Measurements from ENCODE around the gene MZB1.
"Not testable (repeated sequence)": the region's sequence is repeated elsewhere in the genome, so short reads cannot be mapped to it uniquely, and the experiment has no call there.

The MZB1 gene

GRCh38 chr5:139391570-139392323 is 2.0 kb upstream of the MZB1 start:
- DNase-seq = no peak

DNA sequence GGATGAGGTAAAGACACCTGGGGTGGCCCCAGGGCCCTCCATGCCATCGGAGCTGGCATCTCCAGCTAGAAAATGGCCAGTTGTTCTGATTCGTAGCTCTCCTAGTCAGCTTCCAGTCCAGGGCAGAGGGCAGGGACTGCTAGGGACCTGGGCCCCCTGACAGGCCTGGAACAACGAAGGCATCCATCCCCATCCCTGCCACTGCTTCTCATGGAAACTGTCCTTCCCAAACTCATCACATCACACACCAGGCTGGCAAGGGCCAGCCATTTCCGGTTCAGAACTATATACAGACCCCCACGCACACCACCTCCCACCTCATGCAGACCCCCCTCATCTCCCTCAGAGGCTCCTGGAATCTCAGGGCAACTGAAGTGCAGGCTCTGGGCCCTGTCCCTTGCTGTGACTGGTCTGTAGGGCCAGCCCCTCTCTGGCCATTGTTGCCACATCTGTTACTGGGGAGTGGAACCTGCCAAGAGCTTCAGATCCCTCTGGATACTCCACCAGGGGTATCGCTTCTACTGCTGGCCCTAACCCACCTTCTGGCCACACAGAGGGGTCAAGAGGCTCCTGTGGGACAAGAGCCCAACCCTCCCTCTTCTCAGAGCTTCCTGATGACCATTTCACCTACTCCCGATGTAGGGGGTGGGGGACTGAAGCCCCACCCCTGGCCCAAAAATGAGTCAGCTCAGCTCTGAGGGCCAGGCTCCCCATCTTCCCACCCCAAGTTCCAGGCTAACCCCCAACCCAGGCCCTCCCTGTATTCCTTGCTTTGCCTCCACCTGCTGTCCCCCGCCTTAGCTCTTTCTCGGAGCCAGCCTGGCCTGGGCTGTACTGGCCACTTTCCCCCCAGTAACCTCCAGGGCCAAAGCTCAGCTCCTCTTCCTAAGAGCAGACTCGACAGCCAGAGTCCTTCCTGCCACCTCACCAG is 1.2 kb upstream of the MZB1 start:
- DNase-seq = no peak

DNA sequence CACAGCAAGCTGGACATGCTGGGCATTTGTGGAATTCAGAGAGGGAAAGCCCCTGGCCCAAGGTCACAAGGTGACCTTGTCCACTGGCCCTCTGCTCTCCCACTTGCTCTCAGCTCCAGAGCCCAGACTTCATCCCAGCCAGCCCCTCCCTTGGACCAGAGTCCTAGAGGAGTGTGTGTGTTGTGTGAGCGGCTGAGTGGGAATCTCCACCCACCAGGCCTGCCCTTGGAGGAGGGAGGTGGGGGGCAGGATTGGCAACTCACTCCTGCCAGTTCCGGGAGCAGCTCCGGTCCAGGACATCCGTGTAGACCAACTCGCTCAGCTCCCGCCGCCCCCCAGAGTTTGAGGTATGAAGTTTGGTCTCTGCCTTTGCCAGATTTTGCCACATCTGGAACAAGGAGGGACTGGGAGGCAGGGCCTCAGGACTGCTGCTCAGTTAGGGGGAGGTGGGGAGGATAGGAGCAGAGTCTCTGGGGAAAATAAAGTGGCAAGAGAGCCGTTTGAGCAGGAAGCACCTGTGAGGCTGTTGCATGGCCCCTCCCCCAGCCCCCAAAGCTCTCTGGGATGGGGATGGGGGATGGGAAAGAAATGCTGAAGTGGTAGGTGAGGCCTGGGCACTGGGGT is 1.4 kb downstream of the MZB1 start:
- DNase-seq = peak; percentile 28

GRCh38 chr5:139387611-139388197 is 2.0 kb downstream of the MZB1 start:
- no peak for DNase-seq

GRCh38 chr5:139386956-139387355 is 2.8 kb downstream of the MZB1 start:
- DNase-seq = not testable (repeated sequence)

DNA sequence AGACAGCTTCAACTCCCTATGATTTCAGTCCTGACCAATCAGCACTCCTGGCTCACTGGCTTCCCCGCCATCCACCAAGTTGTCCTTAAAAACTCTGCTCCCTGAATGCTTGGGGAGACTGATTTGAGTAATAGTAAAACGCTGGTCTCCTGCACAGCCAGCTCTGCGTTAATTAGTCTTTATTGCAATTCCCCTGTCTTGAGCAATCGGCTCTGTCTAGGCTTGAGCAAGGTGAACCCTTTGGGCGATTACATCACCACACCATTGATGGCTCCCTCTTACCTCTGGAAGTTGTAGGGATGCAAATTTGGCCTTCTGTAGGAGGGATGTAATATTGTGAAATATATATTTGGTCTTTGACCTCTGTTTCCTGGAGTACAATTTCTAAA is 3.7 kb downstream of the MZB1 start:
- DNase-seq = no peak

DNA sequence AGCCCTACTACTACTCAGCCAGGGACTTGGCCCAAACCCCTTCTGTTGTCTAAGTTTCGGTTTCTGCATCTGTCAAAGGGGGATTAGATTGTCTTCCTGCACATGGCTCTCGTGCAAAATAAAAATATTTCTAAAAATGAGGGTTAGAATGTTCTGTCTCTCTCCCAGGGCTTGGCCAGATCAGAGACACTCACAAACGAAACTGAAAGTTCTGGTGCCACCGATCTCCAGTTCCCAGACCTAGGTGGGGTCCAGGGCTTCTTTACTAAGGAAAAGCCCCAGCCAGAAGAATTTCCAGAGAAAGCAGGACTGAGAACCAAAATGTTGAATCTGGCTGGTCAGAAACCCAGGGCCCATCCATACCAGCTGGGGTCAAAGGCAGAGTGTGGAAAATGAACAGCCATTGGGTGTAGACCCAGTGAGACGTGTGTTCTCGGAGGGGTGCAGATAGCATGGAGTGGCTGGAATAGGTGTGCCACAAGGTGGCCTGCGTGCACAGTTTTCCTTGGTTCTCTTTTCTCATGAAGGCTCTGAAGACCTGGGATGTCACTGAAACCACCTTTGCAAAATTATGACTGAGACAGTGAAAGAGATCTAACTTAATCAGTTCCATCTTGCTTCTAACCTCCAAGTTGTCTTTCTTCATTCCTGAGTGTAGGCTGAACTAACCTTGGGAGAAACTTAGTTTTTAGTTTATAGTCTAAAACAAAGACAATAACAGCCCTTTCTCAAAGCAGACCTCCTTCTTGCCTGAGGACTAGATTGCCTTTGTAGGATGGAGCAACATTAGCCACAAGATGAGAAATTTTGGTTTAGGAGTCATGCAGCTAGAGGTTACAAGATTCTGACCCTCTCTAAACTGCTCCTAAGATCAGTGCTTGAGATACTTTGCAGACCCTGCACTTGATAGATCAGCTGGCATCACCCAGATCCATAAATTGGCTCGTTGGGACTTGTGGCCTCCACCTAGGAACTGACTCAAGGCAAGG is 4.4 kb downstream of the MZB1 start:
- DNase-seq = no peak

DNA sequence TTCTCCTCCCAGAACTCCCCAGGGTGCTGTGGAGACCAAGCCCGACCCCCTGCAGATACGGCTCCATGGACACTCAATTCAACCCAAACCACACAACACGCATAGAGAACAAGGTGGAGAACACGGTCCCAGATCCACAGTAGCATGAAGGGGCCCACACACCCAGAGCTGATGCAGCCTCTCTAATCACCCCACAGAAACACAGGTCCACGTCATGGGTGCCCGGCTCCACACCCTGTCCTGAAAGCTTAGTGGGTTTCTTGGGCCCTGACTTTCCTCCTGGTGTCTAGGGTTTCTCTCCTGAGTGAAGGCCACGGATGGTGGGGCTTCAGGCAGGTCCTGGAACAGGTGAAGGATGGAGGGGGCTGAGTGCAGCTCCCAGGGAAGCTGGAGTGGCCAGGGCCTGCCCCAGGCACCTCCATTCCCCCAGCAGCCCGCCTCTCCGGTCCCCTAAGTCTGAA is 5.1 kb downstream of the MZB1 start:
- no peak for DNase-seq

- DNase-seq = no peak
Observed at GRCh38 chr5:139383993-139384590, 5.6 kb downstream of the MZB1 start.

- no peak for DNase-seq
Observed at GRCh38 chr5:139383275-139383992, 6.3 kb downstream of the MZB1 start, which contains the start of gene SLC23A1. SLC23A1 (minus strand) TSS chr5:139383297; CDS start chr5:139383253, 44 bp downstream.

GRCh38 chr5:139382807-139383206 is 6.9 kb downstream of the MZB1 start:
- no peak for DNase-seq

GRCh38 chr5:139381837-139382761 is 7.6 kb downstream of the MZB1 start:
- no peak for DNase-seq

DNA sequence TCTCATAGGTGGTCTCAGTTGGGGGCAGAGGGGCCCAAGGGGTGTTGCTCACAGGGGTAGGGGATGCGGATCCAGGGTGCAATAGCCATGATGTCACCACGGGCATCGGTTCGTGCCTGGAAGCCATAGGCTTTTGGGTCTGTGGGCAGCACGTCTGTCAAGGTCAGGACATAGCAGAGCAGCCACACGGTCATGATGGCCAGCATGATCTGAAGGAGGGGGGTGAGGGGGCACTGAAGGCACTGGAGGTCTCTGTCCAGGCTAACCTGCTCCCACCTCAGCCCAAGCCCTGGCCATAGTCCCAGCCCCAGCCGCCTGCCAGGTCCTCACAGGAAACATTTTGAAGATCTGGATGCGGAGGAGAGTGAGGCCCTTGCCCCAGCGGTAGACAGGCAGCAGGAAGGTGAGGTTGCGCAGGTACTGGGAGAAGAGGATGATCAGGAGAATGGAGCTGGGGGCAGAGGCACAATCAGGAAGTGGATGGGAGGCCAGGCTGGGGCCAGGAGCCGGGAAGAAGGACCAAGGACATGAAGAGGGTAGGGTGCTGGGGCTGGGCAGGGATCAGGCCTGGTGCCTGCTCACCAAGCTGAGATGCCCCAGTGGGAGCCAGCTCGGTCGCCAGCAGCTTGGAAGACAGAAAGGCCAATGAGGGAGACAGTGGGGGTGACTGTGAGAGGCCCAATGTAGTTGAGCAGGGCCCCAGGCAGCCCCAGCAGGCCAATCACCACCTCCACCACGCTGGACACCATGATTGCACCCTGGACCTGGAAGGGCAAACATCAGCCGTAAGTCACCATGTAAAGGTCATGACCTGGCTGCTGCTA is 9.9 kb downstream of the MZB1 start:
- no peak for DNase-seq

GRCh38 chr5:139378941-139379361 is 10.8 kb downstream of the MZB1 start:
- no peak for DNase-seq

GRCh38 chr5:139378101-139378825 is 11.4 kb downstream of the MZB1 start:
- no peak for DNase-seq

DNA sequence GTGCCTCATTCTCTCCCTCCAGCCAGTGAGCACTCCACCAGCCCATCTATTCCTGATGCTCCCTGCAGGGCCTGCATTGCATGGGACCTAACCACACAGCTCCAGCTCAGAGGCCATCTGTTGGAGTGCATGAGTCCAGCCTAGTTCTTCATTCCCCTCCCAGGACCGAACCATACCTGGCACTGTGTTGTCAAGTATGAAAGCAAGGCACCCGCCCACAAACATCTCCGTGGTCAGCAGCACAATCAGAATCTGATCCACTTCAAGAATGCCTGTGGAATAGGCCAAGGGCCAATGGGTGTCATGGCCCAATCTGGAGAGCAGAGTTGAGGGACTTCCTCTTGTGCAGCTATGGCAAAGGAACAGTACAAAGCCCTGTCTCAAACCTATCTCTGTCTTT is 12.5 kb downstream of the MZB1 start:
- DNase-seq = no peak

DNA sequence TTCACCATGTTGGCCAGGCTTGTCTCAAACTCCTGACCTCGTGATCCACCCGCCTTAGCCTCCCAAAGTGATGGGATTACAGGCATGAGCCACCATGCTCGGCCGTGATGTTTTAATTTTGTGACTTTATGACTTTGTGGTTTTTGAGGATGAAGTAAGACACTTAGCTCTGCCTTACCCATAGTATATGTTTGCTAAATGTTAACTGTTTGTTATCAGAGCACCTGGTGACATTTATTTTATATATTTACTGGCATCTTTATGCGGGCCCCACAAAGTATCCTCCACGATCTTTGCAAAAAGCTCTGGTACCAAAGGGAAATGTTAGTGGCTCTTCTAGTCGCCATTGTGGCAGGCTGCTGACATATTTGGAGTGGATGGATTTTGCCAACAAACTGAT is 13.3 kb downstream of the MZB1 start:
- no peak for DNase-seq

Data from fibroblast of skin of abdomen (primary cell).